GM23338 (cell line): ENCODE data around the gene ZNF860.

ENCODE experiments used
- CREB1 ChIP-seq: fragments of 250-450 bp; sonication (Bioruptor Pico); IDR thresholded peaks from 2 replicates; pipeline ENCODE4 v1.5.0; 2020; ENCODE audit warnings: low read depth, mild to moderate bottlenecking, moderate library complexity
- CTCF ChIP-seq, 2 experiments: fragments of 200-600 bp in 1 of 2; sonication (generic) in 1 of 2; conservative IDR thresholded peaks; 2 replicates each; pipeline versions ENCODE4 v1.5.1 to v1.6.1; 2016 to 2017; ENCODE audit warnings: antibody characterized with exemption in 2 of 2, low read depth in 2 of 2, mild to moderate bottlenecking in 2 of 2, moderate library complexity in 1 of 2
- EZH2 ChIP-seq: fragments of 200-600 bp; sonication (generic); IDR thresholded peaks from one replicate; pipeline ENCODE4 v1.8.0; 2017; ENCODE audit warnings: antibody characterized with exemption, mild to moderate bottlenecking, low read depth; ENCODE audit not compliant: unreplicated experiment
- EZH2phosphoT487 ChIP-seq: fragments of 200-600 bp; sonication (generic); IDR thresholded peaks from one replicate; pipeline ENCODE4 v1.8.1; 2018; ENCODE audit warnings: antibody characterized with exemption; ENCODE audit not compliant: unreplicated experiment
- JUNB ChIP-seq: IDR thresholded peaks from one replicate; pipeline ENCODE4 v1.6.1; 2016; ENCODE audit warnings: antibody characterized with exemption; ENCODE audit not compliant: unreplicated experiment
- POLR2AphosphoS5 ChIP-seq: IDR thresholded peaks from 2 replicates; pipeline ENCODE4 v1.6.1; 2016; ENCODE audit warnings: antibody characterized with exemption, low read depth
- STAT1 ChIP-seq: IDR thresholded peaks from one replicate; pipeline ENCODE4 v1.6.1; 2016; ENCODE audit warnings: antibody characterized with exemption; ENCODE audit not compliant: unreplicated experiment
- ZNF114 ChIP-seq: fragments of 250-450 bp; sonication (Bioruptor Pico); IDR thresholded peaks from 2 replicates; pipeline ENCODE4 v1.5.0; 2020; ENCODE audit warnings: mild to moderate bottlenecking, moderate library complexity
- ZNF331 ChIP-seq: fragments of 250-450 bp; sonication (Bioruptor Pico); IDR thresholded peaks from 2 replicates; pipeline ENCODE4 v1.5.0; 2020; ENCODE audit warnings: low read depth, mild to moderate bottlenecking, moderate library complexity
- ZNF462 ChIP-seq: fragments of 250-450 bp; sonication (Bioruptor Pico); IDR thresholded peaks from 2 replicates; pipeline ENCODE4 v1.5.0; 2020; ENCODE audit warnings: mild to moderate bottlenecking, moderate library complexity
- TF ChIP-seq, protein P1 (sequence below): IDR thresholded peaks from one replicate; pipeline ENCODE4 v1.6.1; 2018; ENCODE audit warnings: antibody characterized with exemption; ENCODE audit not compliant: unreplicated experiment

- no peak for TF ChIP-seq CREB1 (CRISPR knock-in tag)
- TF ChIP-seq CTCF (conservative IDR thresholded peaks at IDR 0.05; ENCODE audit: low read depth in 2 of 2): no peak
- TF ChIP-seq POLR2AphosphoS5: no peak
- TF ChIP-seq EZH2: no peak
- no peak for TF ChIP-seq ZNF114 (CRISPR knock-in tag)
- TF ChIP-seq, protein P1, sequence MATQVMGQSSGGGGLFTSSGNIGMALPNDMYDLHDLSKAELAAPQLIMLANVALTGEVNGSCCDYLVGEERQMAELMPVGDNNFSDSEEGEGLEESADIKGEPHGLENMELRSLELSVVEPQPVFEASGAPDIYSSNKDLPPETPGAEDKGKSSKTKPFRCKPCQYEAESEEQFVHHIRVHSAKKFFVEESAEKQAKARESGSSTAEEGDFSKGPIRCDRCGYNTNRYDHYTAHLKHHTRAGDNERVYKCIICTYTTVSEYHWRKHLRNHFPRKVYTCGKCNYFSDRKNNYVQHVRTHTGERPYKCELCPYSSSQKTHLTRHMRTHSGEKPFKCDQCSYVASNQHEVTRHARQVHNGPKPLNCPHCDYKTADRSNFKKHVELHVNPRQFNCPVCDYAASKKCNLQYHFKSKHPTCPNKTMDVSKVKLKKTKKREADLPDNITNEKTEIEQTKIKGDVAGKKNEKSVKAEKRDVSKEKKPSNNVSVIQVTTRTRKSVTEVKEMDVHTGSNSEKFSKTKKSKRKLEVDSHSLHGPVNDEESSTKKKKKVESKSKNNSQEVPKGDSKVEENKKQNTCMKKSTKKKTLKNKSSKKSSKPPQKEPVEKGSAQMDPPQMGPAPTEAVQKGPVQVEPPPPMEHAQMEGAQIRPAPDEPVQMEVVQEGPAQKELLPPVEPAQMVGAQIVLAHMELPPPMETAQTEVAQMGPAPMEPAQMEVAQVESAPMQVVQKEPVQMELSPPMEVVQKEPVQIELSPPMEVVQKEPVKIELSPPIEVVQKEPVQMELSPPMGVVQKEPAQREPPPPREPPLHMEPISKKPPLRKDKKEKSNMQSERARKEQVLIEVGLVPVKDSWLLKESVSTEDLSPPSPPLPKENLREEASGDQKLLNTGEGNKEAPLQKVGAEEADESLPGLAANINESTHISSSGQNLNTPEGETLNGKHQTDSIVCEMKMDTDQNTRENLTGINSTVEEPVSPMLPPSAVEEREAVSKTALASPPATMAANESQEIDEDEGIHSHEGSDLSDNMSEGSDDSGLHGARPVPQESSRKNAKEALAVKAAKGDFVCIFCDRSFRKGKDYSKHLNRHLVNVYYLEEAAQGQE: no peak
- TF ChIP-seq EZH2phosphoT487: no peak
- no peak for TF ChIP-seq JUNB
- TF ChIP-seq STAT1: no peak
- TF ChIP-seq ZNF462: no peak
- TF ChIP-seq ZNF331: no peak
These were observed 35.9 kb upstream of the ZNF860 start for GRCh38 chr3:31945738-31946052.
